ENCODE results near the gene PLPPR4.

DNA sequence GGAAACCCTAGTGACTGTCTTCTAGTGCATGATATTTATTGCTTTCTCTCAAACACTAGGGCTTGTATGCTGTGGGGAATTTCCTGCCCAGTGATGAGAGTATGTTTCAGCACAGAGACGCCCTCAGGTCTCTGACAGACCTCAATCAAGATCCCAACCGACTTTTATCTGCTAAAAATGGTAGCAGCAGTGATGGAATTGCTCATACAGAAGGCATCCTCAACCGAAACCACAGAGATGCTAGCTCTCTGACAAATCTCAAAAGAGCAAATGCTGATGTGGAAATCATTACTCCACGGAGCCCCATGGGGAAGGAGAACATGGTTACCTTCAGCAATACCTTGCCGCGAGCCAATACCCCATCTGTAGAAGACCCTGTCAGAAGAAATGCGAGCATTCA, 41.3 kb downstream of the PLPPR4 start:
- TF ChIP-seq CTCF (IDR thresholded peaks at IDR 0.05; ENCODE audit: low read depth, low read length): no peak
- no peak for TF ChIP-seq POLR2A (IDR thresholded peaks at IDR 0.05; ENCODE audit: extremely low read depth, insufficient read length)
- no peak for TF ChIP-seq MAX (IDR thresholded peaks at IDR 0.05; ENCODE audit: low read depth, low read length)
